A673 (cell line): ENCODE measurements around the gene GAS7. TPM values are rescaled to one million over a fixed set of nuclear protein-coding genes. Genes with fewer than 3 reads are reported as not detected.

Experiments used
- BruUV-seq: library from RNA; stranded (reverse); fragments of 400-500 nt; replicated peaks from 2 replicates; lab custom pipeline; 2021; lab: Mats Ljungman, UMichigan
- CTCF ChIA-PET: fragments of 300-600 bp; sonication (Branson Sonifier 250); formaldehyde crosslinking; loops from one replicate; lab custom pipeline; 2022; ENCODE audit warnings: antibody characterized with exemption; lab: Charles Lee
- POLR2A ChIA-PET: fragments of 300-600 bp; sonication (Branson Sonifier 250); formaldehyde crosslinking; loops from one replicate; lab custom pipeline; 2022; ENCODE audit warnings: antibody characterized with exemption; ENCODE audit not compliant: low non-redundant PET; lab: Charles Lee
- DNase-seq: peaks from one replicate; pipeline ENCODE4 v3.0.0-alpha.2; 2015; ENCODE audit warnings: low spot score
- H3K27ac ChIP-seq: fragments of 200-600 bp; sonication (generic); 2 replicates; pipeline ENCODE4 v1.5.1; 2016; ENCODE audit warnings: mixed run types, low read depth, mild to moderate bottlenecking, mixed read lengths, antibody characterized with exemption, low read length; ENCODE audit not compliant: poor library complexity, severe bottlenecking
- H3K27me3 ChIP-seq: fragments of 200-600 bp; sonication (generic); replicated peaks from 2 replicates; pipeline ENCODE4 v1.6.1; 2017; ENCODE audit warnings: mixed run types, low read depth, mild to moderate bottlenecking, mixed read lengths, antibody characterized with exemption, low read length; ENCODE audit not compliant: insufficient read depth, poor library complexity
- H3K36me3 ChIP-seq: fragments of 200-600 bp; sonication (generic); 2 replicates; pipeline ENCODE4 v1.6.1; 2016; ENCODE audit warnings: mixed run types, mild to moderate bottlenecking, mixed read lengths, antibody characterized with exemption, low read length; ENCODE audit not compliant: insufficient read depth, poor library complexity, severe bottlenecking
- H3K4me1 ChIP-seq: fragments of 200-600 bp; sonication (generic); 2 replicates; pipeline ENCODE4 v1.6.1; 2017; ENCODE audit warnings: mixed run types, mild to moderate bottlenecking, mixed read lengths, antibody characterized with exemption, low read length; ENCODE audit not compliant: insufficient read depth, poor library complexity, severe bottlenecking
- H3K4me3 ChIP-seq: fragments of 200-600 bp; sonication (generic); 2 replicates; pipeline ENCODE4 v1.5.1; 2016; ENCODE audit warnings: low read depth, mixed run types, mild to moderate bottlenecking, mixed read lengths, low read length; ENCODE audit not compliant: poor library complexity, severe bottlenecking
- H3K9me3 ChIP-seq: fragments of 200-600 bp; sonication (generic); 2 replicates; pipeline ENCODE4 v1.6.1; 2016; ENCODE audit warnings: mixed run types, low read depth, mild to moderate bottlenecking, mixed read lengths, antibody characterized with exemption, low read length; ENCODE audit not compliant: poor library complexity, severe bottlenecking
- CTCF ChIP-seq: fragments of 300-800, 200-600 bp; sonication (generic); conservative IDR thresholded peaks from 2 replicates; pipeline ENCODE4 v1.5.1; 2017; ENCODE audit warnings: low read depth, mild to moderate bottlenecking, antibody characterized with exemption, low read length, moderate library complexity, mixed read lengths
- EZH2 ChIP-seq: fragments of 200-600 bp; sonication (generic); IDR thresholded peaks from 2 replicates; pipeline ENCODE4 v1.6.1; 2017; ENCODE audit warnings: borderline replicate concordance, low read depth, mild to moderate bottlenecking, mixed read lengths, antibody characterized with exemption, low read length; ENCODE audit not compliant: poor library complexity, severe bottlenecking
- intact Hi-C: fragments of 100-400 bp; cut with micrococcal nuclease; formaldehyde crosslinking; loops from one replicate; pipeline ENCODE4 v1.10.0; 2022; ENCODE audit not compliant: unreplicated experiment
- total RNA-seq: library from RNA; stranded (reverse); gene quantifications from 2 replicates; pipeline ENCODE4 v1.2.3, GENCODE V29; 2021

The GAS7 gene
- total RNA-seq, 1 experiment from 2014 or later, result 2.3 TPM

GRCh38 chr17:10193632-10194031 lies 4.8 kb downstream of the GAS7 start:
- DNase-seq, result no peak
- BruUV-seq, result no TSS peak
- Histone ChIP-seq H3K36me3 (no peaks in the 10 kb centered on the region), H3K9me3 (peaks cover 7% of the 10 kb centered on the region), H3K27me3 (peaks cover 21% of the 10 kb centered on the region), H3K4me3 (no peak overlapping the region), H3K27ac (no peak overlapping the region), H3K4me1 (peaks cover 5% of the 10 kb centered on the region)
- CTCF ChIA-PET, result no interaction called here
- POLR2A ChIA-PET, result no interaction called here
- TF ChIP-seq CTCF (no peak), EZH2 (no peak)
- intact Hi-C loops, result no loop called here

GRCh38 chr17:10192972-10193371 lies 5.4 kb downstream of the GAS7 start:
- no peak overlapping the region for H3K27ac ChIP-seq

GRCh38 chr17:10192461-10192860 lies 5.9 kb downstream of the GAS7 start:
- no peak for DNase-seq
- Histone ChIP-seq H3K4me3 (no peak overlapping the region), H3K9me3 (peaks cover 7% of the 10 kb centered on the region), H3K27ac (no peak overlapping the region), H3K27me3 (peaks cover 12% of the 10 kb centered on the region), H3K36me3 (no peaks in the 10 kb centered on the region), H3K4me1 (no peaks in the 10 kb centered on the region)
- TF ChIP-seq EZH2 (no peak), CTCF (no peak)
- intact Hi-C loops, result no loop called here
- POLR2A ChIA-PET, result no interaction called here
- no TSS peak for BruUV-seq
- CTCF ChIA-PET, result no interaction called here

More at GRCh38 chr17:10192972-10193371, 5.4 kb downstream of the GAS7 start:
- H3K9me3 ChIP-seq, result peaks cover 7% of the 10 kb centered on the region
- intact Hi-C loops, result no loop called here
- no TSS peak for BruUV-seq
- H3K4me3 ChIP-seq, result no peak overlapping the region
- DNase-seq, result no peak
- peaks cover 17% of the 10 kb centered on the region for H3K27me3 ChIP-seq
- POLR2A ChIA-PET, result no interaction called here
- peaks cover 1% of the 10 kb centered on the region for H3K4me1 ChIP-seq
- CTCF ChIA-PET, result no interaction called here
- no peaks in the 10 kb centered on the region for H3K36me3 ChIP-seq
- no peak for TF ChIP-seq CTCF
- no peak for TF ChIP-seq EZH2
